Measurements from ENCODE around the gene OR7E24. TPM values are rescaled to one million over a fixed set of nuclear protein-coding genes. Genes with fewer than 3 reads are reported as not detected.
"Not testable (repeated sequence)": the region's sequence is repeated elsewhere in the genome, so short reads cannot be mapped to it uniquely, and the experiment has no call there.

The OR7E24 gene
- total RNA-seq (ENCODE audit: low replicate concordance), result not detected in 2 replicates

DNA sequence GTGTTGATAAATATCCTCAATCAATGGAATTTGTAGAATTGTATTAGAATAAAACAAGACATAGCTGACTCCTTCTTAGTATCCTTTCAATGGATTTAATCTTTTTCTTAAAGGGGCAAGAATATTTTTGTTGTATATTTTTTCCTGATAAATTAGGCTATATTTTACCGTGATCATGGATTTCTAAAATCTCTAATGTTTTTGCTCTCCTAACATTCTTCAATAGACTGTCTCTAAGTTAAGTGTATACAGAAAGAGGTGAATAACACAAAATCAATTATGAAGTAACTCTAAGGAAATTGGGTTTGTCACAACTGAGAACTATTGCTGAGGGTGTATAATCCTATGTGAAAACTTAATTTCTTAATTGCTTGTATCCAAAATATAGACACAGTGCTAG is at the start of gene OR7E24:
TSS of gene OR7E24 (plus strand) at position 301 of the 400 bp plus-strand sequence. CDS start 114 bp downstream, outside the sequence.
- no peak within 1 kb of the TSS for H3K4me3 ChIP-seq (ENCODE audit: low read depth, low read length)
- DNase-seq (ENCODE audit: low read depth), result no peak
- TF ChIP-seq, protein P1, sequence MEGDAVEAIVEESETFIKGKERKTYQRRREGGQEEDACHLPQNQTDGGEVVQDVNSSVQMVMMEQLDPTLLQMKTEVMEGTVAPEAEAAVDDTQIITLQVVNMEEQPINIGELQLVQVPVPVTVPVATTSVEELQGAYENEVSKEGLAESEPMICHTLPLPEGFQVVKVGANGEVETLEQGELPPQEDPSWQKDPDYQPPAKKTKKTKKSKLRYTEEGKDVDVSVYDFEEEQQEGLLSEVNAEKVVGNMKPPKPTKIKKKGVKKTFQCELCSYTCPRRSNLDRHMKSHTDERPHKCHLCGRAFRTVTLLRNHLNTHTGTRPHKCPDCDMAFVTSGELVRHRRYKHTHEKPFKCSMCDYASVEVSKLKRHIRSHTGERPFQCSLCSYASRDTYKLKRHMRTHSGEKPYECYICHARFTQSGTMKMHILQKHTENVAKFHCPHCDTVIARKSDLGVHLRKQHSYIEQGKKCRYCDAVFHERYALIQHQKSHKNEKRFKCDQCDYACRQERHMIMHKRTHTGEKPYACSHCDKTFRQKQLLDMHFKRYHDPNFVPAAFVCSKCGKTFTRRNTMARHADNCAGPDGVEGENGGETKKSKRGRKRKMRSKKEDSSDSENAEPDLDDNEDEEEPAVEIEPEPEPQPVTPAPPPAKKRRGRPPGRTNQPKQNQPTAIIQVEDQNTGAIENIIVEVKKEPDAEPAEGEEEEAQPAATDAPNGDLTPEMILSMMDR (IDR thresholded peaks at IDR 0.05; ENCODE audit: insufficient read depth, low read length), result no peak

DNA sequence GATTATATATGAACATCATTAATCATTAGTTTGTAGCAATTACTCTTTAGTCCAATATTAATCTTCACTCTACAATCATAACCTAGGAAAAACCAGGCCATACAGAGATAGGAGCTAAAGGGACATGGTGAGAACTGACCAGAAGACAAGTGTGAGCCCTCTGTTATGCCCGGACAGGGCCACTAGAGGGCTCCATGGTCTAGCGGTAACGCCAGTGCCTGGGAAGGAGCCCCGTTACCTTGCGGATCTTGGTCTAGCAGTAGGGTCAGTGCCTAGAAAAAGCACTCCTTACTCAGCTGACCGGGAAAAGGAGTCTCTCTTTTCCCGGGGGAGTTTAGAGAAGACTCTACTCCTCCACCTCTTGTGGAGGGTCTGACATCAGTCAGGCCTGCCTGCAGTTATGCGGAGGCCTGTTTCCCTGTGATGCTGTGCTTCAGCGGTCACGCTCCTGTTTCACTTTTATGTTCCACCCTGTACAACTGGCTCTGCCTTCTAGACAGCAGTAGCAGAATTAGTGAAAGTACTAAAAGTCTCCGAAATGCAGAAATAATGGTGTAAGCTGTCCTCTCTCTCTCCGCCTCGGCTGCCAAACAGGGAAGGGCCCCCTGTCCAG is 45.1 kb upstream of the OR7E24 start:
- peak overlapping the region; percentile 57 for H3K4me3 ChIP-seq (ENCODE audit: low read depth, low read length)
- TF ChIP-seq, protein P1 (IDR thresholded peaks at IDR 0.05; ENCODE audit: insufficient read depth, low read length), result peak; percentile 87
- peak; percentile 71 for DNase-seq (ENCODE audit: low read depth)

DNA sequence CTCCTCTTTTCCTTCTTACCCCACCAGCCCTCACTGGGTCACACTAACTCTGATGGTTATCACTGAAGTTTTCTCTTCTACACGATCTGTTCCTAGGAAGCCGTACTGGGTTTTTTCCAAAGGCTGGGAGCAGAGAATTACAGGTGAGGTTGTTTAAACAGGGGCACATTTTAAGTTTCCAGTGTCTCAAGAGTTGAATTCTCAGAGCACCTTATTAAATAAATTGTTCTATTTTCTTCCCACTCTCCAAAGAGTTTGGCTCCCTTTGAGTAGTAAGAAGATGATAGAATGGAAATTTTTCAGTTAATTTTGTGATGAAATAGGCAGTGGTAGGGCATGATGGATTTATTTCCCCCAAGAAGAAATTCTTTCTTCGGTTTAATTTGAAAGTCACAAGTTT is 31.2 kb upstream of the OR7E24 start, which contains the start of gene OR7D4:
TSS of gene OR7D4 (minus strand) at position 101 of the 400 bp plus-strand sequence. CDS start 4,752 bp downstream, outside the sequence.
- no peak for DNase-seq (ENCODE audit: low read depth)
- TF ChIP-seq, protein P1 (IDR thresholded peaks at IDR 0.05; ENCODE audit: insufficient read depth, low read length), result no peak
- H3K4me3 ChIP-seq (ENCODE audit: low read depth, low read length), result no peak within 1 kb of the TSS

DNA sequence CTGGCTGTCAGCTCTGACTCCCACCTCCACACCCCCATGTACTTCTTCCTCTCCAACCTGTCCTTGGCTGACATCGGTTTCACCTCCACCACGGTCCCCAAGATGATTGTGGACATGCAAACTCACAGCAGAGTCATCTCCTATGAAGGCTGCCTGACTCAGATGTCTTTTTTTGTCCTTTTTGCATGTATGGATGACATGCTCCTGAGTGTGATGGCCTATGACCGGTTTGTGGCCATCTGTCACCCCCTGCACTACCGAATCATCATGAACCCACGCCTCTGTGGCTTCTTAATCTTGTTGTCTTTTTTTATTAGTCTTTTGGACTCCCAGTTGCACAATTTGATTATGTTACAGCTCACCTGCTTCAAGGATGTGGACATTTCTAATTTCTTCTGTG is 506 bp downstream of the OR7E24 start:
- TF ChIP-seq, protein P1 (IDR thresholded peaks at IDR 0.05; ENCODE audit: insufficient read depth, low read length), result no peak
- no peak overlapping the region for H3K4me3 ChIP-seq (ENCODE audit: low read depth, low read length)
- no peak for DNase-seq (ENCODE audit: low read depth)

DNA sequence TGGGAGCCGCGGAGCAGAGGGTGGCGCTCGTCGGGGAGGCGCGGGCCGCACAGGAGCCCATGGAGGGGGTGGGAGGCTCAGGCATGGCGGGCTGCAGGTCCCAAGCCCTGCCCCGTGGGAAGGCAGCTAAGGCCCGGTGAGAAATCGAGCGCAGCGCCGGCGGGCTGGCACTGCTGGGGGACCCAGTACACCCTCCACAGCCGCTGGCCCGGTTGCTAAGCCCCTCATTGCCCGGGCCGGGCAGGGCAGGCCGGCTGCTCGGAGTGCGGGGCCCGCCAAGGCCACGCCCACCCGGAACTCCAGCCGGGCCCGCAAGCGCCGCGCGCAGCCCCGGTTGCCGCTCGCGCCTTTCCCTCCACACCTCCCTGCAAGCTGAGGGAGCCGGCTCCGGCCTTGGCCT is 32.8 kb downstream of the OR7E24 start:
- not testable (repeated sequence) for DNase-seq (ENCODE audit: low read depth); H3K4me3 ChIP-seq (ENCODE audit: low read depth, low read length)

DNA sequence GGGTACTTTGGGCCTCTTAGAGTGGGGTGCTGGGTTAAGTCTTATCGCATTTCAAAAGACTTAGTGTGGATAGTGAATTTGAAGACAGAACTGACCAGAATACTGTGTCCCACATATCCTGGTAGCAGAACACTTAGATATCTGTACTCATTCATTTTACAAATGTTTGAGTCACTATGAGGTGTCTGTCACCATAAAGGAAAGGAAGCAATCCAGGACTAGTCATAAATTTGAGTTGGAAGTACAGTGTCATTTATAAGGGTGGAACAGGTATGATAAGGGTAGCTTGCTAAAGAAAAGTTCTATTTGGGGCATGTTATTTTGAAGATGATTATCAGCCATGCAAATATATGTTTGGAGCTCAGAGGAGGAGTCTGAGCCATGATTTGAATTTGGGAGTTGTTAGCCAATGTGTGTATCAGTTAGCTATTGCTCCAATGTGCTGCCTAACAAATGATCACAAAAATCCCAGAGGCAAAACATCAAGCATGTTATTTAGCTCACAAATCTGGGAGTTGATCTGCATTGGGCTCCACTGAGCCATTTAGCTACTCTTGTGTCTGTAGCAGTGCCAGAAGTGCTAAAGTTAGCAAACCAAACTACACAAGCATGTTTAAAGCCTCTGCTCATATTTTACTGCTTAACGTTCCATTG is 38.6 kb downstream of the OR7E24 start:
- TF ChIP-seq, protein P1 (IDR thresholded peaks at IDR 0.05; ENCODE audit: insufficient read depth, low read length), result no peak
- H3K4me3 ChIP-seq (ENCODE audit: low read depth, low read length), result no peak overlapping the region

DNA sequence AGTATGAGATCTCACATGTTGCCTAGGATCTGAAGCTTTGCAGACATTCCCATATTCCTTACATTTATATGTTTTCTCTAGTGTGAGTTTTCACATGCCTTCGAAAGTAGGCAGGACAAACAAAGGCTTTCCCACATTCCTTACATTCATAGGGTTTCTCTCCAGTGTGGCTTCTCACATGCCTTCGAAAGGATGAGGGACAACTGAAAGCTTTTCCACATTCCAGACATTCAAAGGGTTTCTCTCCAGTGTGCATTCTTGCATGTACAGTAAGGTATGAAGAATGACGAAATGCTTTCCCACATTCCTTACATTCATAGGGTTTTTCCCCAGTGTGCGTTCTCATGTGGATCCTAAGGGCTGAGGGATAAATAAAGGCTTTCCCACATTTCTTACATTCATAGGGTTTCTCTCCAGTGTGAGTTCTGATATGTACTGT is 44.7 kb downstream of the OR7E24 start:
- no peak overlapping the region for H3K4me3 ChIP-seq (ENCODE audit: low read depth, low read length)
- DNase-seq (ENCODE audit: low read depth), result no peak
- TF ChIP-seq, protein P1 (IDR thresholded peaks at IDR 0.05; ENCODE audit: insufficient read depth, low read length), result no peak

More for the DNA sequence above, 38.6 kb downstream of the OR7E24 start:
- no peak for DNase-seq (ENCODE audit: low read depth)

All from fibroblast of the aortic adventitia (primary cell).